GM12878 (cell line): ENCODE results near the gene CCM2. TPM values are rescaled to one million over a fixed set of nuclear protein-coding genes. Genes with fewer than 3 reads are reported as not detected.

ENCODE experiments used
- ATF7 ChIP-seq: fragments of 450-650 bp; IDR thresholded peaks from 2 replicates; pipeline ENCODE4 v1.6.1; 2016; ENCODE audit warnings: low read depth, mild to moderate bottlenecking
- BHLHE40 ChIP-seq, 2 experiments: fragments of 450-650 bp in 1 of 2; IDR thresholded peaks; 2 replicates each; pipeline ENCODE4 v1.6.1; 2011 to 2017; ENCODE audit warnings: low read depth in 2 of 2, borderline replicate concordance in 1 of 2, improper control_type of control experiment in 1 of 2, low read length in 1 of 2, mild to moderate bottlenecking in 1 of 2
- CTCF ChIP-seq, 3 experiments: IDR thresholded peaks in 2 of 3; conservative IDR thresholded peaks in 1 of 3; 2 replicates each; pipeline ENCODE4 v1.5.1; 2011; ENCODE audit warnings: low read depth in 3 of 3, low read length in 3 of 3, mild to moderate bottlenecking in 3 of 3, control low read depth in 2 of 3, moderate library complexity in 2 of 3, inconsistent platforms in 1 of 3, mixed read lengths in 1 of 3; ENCODE audit not compliant: control insufficient read depth in 2 of 3, insufficient read depth in 1 of 3; ENCODE audit errors: extremely low read depth in 1 of 3
- IRF5 ChIP-seq: fragments of 450-650 bp; IDR thresholded peaks from 2 replicates; pipeline ENCODE4 v1.6.1; 2017; ENCODE audit warnings: borderline replicate concordance
- MAX ChIP-seq: IDR thresholded peaks from 2 replicates; pipeline ENCODE4 v1.6.1; 2012; ENCODE audit warnings: low read depth, low read length, improper control_type of control experiment
- MEF2A ChIP-seq: IDR thresholded peaks from 2 replicates; pipeline ENCODE4 v1.6.1; 2011; ENCODE audit warnings: low read depth, mild to moderate bottlenecking, low read length, moderate library complexity; ENCODE audit not compliant: insufficient read depth
- NFXL1 ChIP-seq: fragments of 450-650 bp; IDR thresholded peaks from 2 replicates; pipeline ENCODE4 v1.6.1; 2017; ENCODE audit warnings: antibody characterized with exemption, mild to moderate bottlenecking, borderline replicate concordance
- RAD21 ChIP-seq: IDR thresholded peaks from 2 replicates; pipeline ENCODE4 v1.6.1; 2011; ENCODE audit warnings: mild to moderate bottlenecking, low read depth, low read length, moderate library complexity; ENCODE audit not compliant: insufficient read depth
- RELA ChIP-seq: fragments of 450-650 bp; IDR thresholded peaks from 2 replicates; pipeline ENCODE4 v1.8.0; 2014; ENCODE audit warnings: borderline replicate concordance; ENCODE audit not compliant: partially characterized antibody
- SRF ChIP-seq, 2 experiments: IDR thresholded peaks; 2 replicates each; pipeline ENCODE4 v1.6.1; 2011; ENCODE audit warnings: low read depth in 2 of 2, low read length in 2 of 2, mild to moderate bottlenecking in 1 of 2, moderate library complexity in 1 of 2
- USF1 ChIP-seq: IDR thresholded peaks from 2 replicates; pipeline ENCODE4 v1.6.1; 2011; ENCODE audit warnings: borderline replicate concordance, low read depth, mild to moderate bottlenecking, moderate library complexity, mixed read lengths, low read length; ENCODE audit not compliant: insufficient read depth; ENCODE audit errors: extremely low read length
- YY1 ChIP-seq: IDR thresholded peaks from 2 replicates; pipeline ENCODE4 v1.6.1; 2011; ENCODE audit warnings: low read depth, mild to moderate bottlenecking, low read length
- ZNF622 ChIP-seq: fragments of 450-650 bp; IDR thresholded peaks from 2 replicates; pipeline ENCODE4 v1.6.1; 2017; ENCODE audit warnings: mild to moderate bottlenecking, inconsistent platforms
- polyA plus RNA-seq, 11 experiments: library from polyadenylated mRNA; depleted of rRNA in 4 of 11; unstranded in 6 of 11; stranded (reverse) in 5 of 11; fragments of >200 nt; fragmentation: Nextera tagmentation in 4 of 11; fragmentation: Illumina TruSeq in 1 of 11; extraction: Ambion mirVana in 4 of 11; extraction: Trizol in 1 of 11; gene quantifications; 1 replicate in 1 of 11; 2 replicates in 10 of 11; pipeline versions ENCODE4 v1.2.1 to v1.2.3, GENCODE V29; 2011 to 2016; ENCODE audit warnings: inconsistent platforms in 2 of 11, missing spikeins in 2 of 11, low read depth in 1 of 11
- total RNA-seq, 4 experiments: library from RNA; depleted of rRNA in 3 of 4; stranded (reverse); fragments of >200 nt in 3 of 4; fragmentation: Illumina TruSeq in 1 of 4; extraction: Trizol in 1 of 4; gene quantifications; 2 replicates each; pipeline versions ENCODE4 v1.2.1 to v1.2.3, GENCODE V29; 2013 to 2021
- TF ChIP-seq, protein P1 (sequence below): fragments of 450-650 bp; IDR thresholded peaks from 2 replicates; pipeline ENCODE4 v1.6.1; 2017; ENCODE audit warnings: mild to moderate bottlenecking
- TF ChIP-seq, protein P2 (sequence below): fragments of 450-650 bp; IDR thresholded peaks from 2 replicates; pipeline ENCODE4 v1.6.1; 2014; ENCODE audit warnings: mild to moderate bottlenecking
- TF ChIP-seq, protein P3 (sequence below): fragments of 450-650 bp; formaldehyde crosslinking; IDR thresholded peaks from 2 replicates; pipeline ENCODE4 v1.4.0; 2022; ENCODE audit warnings: mild to moderate bottlenecking, moderate library complexity

The CCM2 gene
- total and polyA plus RNA-seq, 10 of the 15 experiments (the other 5 are each of a cell fraction or from before 2014, with no cell fraction given), result 1.00 to 82.3 (median 48.7) TPM

DNA sequence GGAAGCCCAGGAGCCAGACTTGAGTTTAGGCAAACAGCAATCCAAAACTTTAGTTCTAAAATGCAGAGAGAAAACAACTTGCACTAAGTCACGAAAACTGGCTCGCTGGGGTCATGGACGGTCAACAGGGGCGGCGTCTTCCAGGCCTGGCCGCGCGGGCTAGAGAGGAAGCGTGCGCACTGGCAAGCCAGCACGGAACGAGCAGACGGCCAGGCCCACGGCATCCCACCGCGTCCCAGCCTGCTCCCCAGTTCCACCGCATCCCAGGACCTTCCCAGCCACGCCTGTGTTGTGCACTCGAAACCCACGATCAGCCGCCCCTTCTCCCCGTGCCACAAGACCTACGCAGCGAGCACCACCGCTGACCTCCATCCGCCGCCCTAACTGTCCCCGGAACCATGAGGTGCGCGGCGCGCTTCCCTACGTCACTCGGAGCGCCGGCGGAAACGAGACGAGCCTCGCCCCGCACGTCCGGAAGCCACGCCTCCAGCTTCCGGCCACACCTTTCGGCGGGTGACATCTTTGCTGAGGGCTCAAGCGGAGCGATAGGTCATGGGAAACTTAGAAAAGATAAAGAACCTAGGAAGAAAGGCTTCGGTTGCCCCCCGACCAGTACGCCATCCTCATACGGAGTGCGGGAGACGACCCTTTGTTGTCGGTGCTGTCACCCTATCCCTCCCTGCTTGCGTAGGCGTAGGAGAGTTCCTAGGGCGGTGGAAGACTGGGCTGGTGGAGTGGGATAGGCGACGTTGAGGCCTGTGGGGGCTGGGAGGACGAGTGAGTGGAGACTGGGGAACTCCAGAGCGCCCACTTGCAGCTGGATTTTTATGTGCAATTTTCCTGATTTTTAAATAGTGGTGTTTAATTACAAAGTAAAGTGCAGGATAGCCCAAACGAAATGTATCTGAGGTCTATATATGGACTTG, 111.6 kb downstream of the CCM2 start, which contains the start of gene TBRG4 (continued):
- TF ChIP-seq, protein P1, sequence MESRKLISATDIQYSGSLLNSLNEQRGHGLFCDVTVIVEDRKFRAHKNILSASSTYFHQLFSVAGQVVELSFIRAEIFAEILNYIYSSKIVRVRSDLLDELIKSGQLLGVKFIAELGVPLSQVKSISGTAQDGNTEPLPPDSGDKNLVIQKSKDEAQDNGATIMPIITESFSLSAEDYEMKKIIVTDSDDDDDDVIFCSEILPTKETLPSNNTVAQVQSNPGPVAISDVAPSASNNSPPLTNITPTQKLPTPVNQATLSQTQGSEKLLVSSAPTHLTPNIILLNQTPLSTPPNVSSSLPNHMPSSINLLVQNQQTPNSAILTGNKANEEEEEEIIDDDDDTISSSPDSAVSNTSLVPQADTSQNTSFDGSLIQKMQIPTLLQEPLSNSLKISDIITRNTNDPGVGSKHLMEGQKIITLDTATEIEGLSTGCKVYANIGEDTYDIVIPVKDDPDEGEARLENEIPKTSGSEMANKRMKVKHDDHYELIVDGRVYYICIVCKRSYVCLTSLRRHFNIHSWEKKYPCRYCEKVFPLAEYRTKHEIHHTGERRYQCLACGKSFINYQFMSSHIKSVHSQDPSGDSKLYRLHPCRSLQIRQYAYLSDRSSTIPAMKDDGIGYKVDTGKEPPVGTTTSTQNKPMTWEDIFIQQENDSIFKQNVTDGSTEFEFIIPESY, result no peak
- peak; percentile 99 for TF ChIP-seq MAX
- peak; percentile 82 for TF ChIP-seq ATF7
- peak; percentile 51 for TF ChIP-seq RELA
- TF ChIP-seq USF1, result peak; percentile 8
- TF ChIP-seq NFXL1, result no peak
- no peak for TF ChIP-seq ZNF622
- TF ChIP-seq, protein P2, sequence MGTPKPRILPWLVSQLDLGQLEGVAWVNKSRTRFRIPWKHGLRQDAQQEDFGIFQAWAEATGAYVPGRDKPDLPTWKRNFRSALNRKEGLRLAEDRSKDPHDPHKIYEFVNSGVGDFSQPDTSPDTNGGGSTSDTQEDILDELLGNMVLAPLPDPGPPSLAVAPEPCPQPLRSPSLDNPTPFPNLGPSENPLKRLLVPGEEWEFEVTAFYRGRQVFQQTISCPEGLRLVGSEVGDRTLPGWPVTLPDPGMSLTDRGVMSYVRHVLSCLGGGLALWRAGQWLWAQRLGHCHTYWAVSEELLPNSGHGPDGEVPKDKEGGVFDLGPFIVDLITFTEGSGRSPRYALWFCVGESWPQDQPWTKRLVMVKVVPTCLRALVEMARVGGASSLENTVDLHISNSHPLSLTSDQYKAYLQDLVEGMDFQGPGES, result no peak
- no peak for TF ChIP-seq RAD21
- peak in 1 of 2 experiments; percentile 91; a peak in 3 of 4 replicates for TF ChIP-seq SRF (IDR thresholded peaks at IDR 0.05; ENCODE audit: low read depth in 2 of 2, low read length in 2 of 2)
- TF ChIP-seq IRF5, result no peak
- TF ChIP-seq MEF2A, result no peak
- TF ChIP-seq YY1, result peak; percentile 91
- TF ChIP-seq, protein P3, sequence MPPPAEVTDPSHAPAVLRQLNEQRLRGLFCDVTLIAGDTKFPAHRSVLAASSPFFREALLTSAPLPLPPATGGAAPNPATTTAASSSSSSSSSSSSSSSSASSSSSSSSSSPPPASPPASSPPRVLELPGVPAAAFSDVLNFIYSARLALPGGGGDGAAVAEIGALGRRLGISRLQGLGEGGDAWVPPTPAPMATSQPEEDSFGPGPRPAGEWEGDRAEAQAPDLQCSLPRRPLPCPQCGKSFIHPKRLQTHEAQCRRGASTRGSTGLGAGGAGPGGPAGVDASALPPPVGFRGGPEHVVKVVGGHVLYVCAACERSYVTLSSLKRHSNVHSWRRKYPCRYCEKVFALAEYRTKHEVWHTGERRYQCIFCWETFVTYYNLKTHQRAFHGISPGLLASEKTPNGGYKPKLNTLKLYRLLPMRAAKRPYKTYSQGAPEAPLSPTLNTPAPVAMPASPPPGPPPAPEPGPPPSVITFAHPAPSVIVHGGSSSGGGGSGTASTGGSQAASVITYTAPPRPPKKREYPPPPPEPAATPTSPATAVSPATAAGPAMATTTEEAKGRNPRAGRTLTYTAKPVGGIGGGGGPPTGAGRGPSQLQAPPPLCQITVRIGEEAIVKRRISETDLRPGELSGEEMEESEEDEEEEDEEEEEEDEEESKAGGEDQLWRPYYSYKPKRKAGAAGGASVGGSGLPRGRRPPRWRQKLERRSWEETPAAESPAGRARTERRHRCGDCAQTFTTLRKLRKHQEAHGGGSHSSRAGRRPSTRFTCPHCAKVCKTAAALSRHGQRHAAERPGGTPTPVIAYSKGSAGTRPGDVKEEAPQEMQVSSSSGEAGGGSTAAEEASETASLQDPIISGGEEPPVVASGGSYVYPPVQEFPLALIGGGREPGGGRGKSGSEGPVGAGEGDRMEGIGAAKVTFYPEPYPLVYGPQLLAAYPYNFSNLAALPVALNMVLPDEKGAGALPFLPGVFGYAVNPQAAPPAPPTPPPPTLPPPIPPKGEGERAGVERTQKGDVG, result no peak
- TF ChIP-seq CTCF (IDR thresholded peaks at IDR 0.05 in 2 of 3, conservative IDR thresholded peaks at IDR 0.05 in 1 of 3; ENCODE audit: control insufficient read depth in 2 of 3, extremely low read depth in 1 of 3, insufficient read depth in 1 of 3, low read depth in 3 of 3, low read length in 3 of 3), result peak; percentile 11 to 22 (median 16); a peak in 4 of 6 replicates
- peak; percentile 76 to 87; a peak in 3 of 4 replicates for TF ChIP-seq BHLHE40 (IDR thresholded peaks at IDR 0.05; ENCODE audit: borderline replicate concordance in 1 of 2, low read depth in 2 of 2, low read length in 1 of 2)
